GM06990 (cell line): ENCODE measurements around the gene EXTL1.

Experiments
- DNase-seq: peaks from one replicate; pipeline ENCODE4 v3.0.0-alpha.2; 2011; ENCODE audit not compliant: insufficient read length; ENCODE audit errors: extremely low read depth
- H3K27me3 ChIP-seq: replicated peaks from 2 replicates; pipeline ENCODE4 v1.6.0; 2011; ENCODE audit warnings: low read length; ENCODE audit not compliant: control insufficient read depth, insufficient read depth
- H3K36me3 ChIP-seq: 2 replicates; pipeline ENCODE4 v1.5.1; 2011; ENCODE audit warnings: low read length; ENCODE audit not compliant: control insufficient read depth, insufficient read depth
- H3K4me3 ChIP-seq: replicated peaks from 2 replicates; pipeline ENCODE4 v1.5.1; 2011; ENCODE audit warnings: low read depth, mild to moderate bottlenecking, control low read depth, low read length
- TF ChIP-seq, protein P1 (sequence below): IDR thresholded peaks from 2 replicates; pipeline ENCODE4 v1.5.1; 2011; ENCODE audit warnings: low read length, control low read depth, mild to moderate bottlenecking, inconsistent platforms; ENCODE audit not compliant: insufficient read depth, poor library complexity, severe bottlenecking

The EXTL1 gene

DNA sequence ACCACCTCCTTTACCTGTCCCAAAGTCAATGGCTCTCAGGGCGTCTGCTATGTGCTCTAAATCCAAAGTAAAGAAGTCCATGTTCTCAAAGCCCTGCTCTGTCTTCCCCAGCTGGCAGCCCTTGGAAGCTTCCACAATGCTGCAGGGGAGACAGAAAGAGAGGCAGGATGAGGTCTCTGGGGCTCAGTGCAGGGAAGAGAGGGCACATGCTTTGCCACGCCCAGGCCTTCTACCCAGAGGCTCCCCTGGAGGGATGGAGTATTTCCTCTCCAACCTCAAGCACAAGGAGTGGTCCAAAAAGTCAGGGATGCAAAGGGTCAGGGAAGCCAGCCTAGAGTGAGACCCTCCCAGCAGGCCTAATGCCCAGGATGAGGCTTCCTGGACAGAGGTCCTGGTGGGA lies 35.6 kb downstream of the EXTL1 start:
- no peaks in the 10 kb centered on the region; the same call in 1 of the 2 replicates for H3K27me3 ChIP-seq
- DNase-seq: no peak
- no peak overlapping the region for H3K4me3 ChIP-seq
- no peaks in the 10 kb centered on the region for H3K36me3 ChIP-seq
- TF ChIP-seq, protein P1, sequence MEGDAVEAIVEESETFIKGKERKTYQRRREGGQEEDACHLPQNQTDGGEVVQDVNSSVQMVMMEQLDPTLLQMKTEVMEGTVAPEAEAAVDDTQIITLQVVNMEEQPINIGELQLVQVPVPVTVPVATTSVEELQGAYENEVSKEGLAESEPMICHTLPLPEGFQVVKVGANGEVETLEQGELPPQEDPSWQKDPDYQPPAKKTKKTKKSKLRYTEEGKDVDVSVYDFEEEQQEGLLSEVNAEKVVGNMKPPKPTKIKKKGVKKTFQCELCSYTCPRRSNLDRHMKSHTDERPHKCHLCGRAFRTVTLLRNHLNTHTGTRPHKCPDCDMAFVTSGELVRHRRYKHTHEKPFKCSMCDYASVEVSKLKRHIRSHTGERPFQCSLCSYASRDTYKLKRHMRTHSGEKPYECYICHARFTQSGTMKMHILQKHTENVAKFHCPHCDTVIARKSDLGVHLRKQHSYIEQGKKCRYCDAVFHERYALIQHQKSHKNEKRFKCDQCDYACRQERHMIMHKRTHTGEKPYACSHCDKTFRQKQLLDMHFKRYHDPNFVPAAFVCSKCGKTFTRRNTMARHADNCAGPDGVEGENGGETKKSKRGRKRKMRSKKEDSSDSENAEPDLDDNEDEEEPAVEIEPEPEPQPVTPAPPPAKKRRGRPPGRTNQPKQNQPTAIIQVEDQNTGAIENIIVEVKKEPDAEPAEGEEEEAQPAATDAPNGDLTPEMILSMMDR: no peak

DNA sequence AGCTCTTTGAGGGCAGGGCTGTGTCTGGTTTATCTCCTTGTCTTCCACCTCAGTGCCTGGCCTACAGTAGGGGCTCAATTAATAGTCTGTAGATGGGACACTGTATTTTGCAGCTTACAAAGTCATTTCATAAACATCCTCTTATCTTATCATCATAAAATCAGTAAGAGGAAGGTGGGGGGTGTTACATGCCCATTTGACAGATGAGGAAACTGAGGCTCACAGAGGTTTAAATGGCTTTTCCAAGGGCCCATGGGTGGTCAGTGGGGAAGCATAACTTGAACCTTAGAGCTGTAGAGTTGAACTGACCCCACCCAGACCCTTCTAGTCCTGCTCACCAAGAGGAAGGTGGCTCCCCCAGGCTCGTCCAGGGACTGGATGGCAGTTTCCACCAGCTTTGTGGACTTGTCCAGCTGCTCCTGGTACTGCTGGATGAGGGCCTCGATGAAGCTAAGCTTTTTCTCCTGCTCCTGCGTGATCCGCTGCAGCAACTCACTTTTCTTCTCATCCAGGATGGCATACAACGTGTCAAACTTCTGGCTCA lies 36.5 kb downstream of the EXTL1 start:
- TF ChIP-seq, protein P1: no peak
- Histone ChIP-seq H3K4me3 (no peak overlapping the region), H3K36me3 (no peaks in the 10 kb centered on the region), H3K27me3 (no peaks in the 10 kb centered on the region; the same call in 1 of the 2 replicates)
- no peak for DNase-seq

DNA sequence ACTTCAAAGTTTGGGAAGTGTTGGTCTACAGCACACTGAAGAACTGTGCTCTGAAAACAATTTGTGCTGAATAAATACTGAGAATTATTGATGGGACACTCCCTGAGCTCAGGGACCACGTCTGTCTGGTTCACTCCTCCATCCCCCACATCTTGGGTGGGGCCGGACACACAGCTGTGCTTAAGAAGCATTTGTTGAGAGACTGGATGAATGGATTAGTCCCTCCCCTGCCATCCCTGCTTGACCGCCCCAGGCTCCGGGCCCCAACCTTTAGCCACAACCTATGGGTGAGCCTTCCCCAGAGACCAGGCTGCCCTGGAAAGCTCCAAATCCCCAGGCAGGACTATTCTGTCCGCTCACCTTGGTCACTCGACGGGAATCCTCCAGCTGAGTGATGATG lies 38.3 kb downstream of the EXTL1 start:
- TF ChIP-seq, protein P1: no peak
- no peaks in the 10 kb centered on the region; the same call in 1 of the 2 replicates for H3K27me3 ChIP-seq
- no peak for DNase-seq

DNA sequence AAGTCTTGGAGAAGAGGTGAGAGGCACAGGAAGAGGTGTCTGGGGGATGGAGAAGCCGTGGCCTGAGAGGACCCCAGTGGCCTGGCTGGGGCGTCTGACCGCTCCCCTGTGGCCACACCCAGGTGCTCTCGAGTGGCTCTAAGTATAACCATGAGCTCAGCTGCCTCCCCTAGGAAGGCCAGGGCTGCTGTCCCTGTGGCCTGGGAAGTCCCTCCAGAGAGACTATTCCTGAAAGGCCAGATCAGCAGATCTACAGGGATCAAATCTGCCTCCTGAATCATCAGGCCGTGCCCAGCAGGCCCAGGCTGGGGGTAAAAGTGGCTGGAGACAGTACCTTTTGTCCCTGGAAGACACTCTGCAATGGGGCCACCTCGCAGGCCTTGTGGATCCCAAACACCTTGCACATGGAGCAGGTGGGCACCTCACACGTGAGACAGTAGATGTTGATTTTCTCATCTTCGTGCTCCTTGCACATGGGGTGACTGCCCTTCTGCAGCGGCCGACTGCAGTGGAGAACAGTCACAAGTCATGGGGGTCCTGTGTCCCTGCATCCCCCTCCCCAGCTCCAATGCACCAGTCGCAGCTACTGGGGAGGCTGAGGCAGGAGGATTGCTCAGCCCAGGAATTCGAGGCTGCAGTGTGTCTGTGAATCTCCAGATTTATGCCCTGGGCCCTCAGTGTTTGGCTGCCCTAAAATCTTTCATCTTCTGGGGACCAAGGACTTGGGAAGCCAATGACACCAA lies 39.4 kb downstream of the EXTL1 start:
- Histone ChIP-seq H3K36me3 (no peaks in the 10 kb centered on the region), H3K4me3 (no peak overlapping the region), H3K27me3 (no peaks in the 10 kb centered on the region; the same call in 1 of the 2 replicates)
- no peak for DNase-seq
- TF ChIP-seq, protein P1: no peak

More for the DNA sequence above, 38.3 kb downstream of the EXTL1 start:
- H3K36me3 ChIP-seq: no peaks in the 10 kb centered on the region
- H3K4me3 ChIP-seq: no peak overlapping the region

DNA sequence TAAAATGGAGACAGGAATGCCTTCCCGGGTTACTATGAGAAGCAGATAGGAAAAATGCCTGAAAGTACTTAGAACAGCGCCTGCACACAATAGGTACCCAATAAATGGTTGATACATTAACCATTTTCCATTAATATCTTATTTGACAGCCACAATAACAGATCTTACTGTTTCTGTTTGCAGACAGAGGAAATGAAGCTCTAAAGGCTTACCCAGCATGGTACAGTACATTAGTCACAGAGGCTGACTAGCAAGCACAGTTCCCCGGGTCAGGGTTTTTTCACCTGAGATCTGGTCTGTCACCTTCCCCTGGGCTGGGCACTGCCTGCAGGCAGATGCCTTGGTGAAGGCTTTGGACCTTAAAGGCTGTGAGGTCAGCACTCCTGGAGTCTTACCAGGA lies 43.0 kb downstream of the EXTL1 start:
- TF ChIP-seq, protein P1: no peak

More for the DNA sequence above, 43.0 kb downstream of the EXTL1 start:
- Histone ChIP-seq H3K4me3 (no peak overlapping the region), H3K27me3 (no peaks in the 10 kb centered on the region; the same call in none of the 2 replicates), H3K36me3 (no peaks in the 10 kb centered on the region)
- no peak for DNase-seq
